SK-N-SH (cell line): ENCODE results near the gene FMN1. TPM values are rescaled to one million over a fixed set of nuclear protein-coding genes. Genes with fewer than 3 reads are reported as not detected.

ENCODE experiments used
- CTCF ChIA-PET: fragments of 300-600, 350-600 bp; formaldehyde crosslinking; extraction: SDS; loops from one replicate; lab custom pipeline; 2021; lab: Yijun Ruan, JAX
- POLR2A ChIA-PET: fragments of 350-600 bp; sonication (Branson Sonifier 250); formaldehyde crosslinking; extraction: SDS; loops from one replicate; lab custom pipeline; 2020; ENCODE audit warnings: antibody characterized with exemption, inconsistent platforms; lab: Yijun Ruan, JAX
- DNase-seq: peaks from one replicate; pipeline ENCODE4 v3.0.0; 2012
- H2AFZ ChIP-seq: fragments of 200-600 bp; sonication (generic); 2 replicates; pipeline ENCODE4 v1.8.1; 2016; ENCODE audit warnings: antibody characterized with exemption, mild to moderate bottlenecking, low read depth
- H3F3A ChIP-seq: fragments of 200-600 bp; sonication (generic); replicated peaks from 2 replicates; pipeline ENCODE3; 2016; ENCODE audit warnings: antibody characterized with exemption, mild to moderate bottlenecking; ENCODE audit not compliant: insufficient read depth
- H3K27ac ChIP-seq, 2 experiments: fragments of 200-500 bp in 1 of 2; fragments of 200-600 bp in 1 of 2; sonication (Bioruptor generic) in 1 of 2; sonication (generic), shearing (Covaris generic) in 1 of 2; 2 replicates each; pipeline versions ENCODE4 v1.5.1 to v1.6.1; 2014 to 2016; ENCODE audit warnings: low read depth in 2 of 2, inconsistent platforms in 1 of 2, low read length in 1 of 2, mild to moderate bottlenecking in 1 of 2, mixed read lengths in 1 of 2
- H3K27me3 ChIP-seq: fragments of 200-600 bp; sonication (generic), shearing (Covaris generic); 2 replicates; pipeline ENCODE4 v1.6.1; 2016; ENCODE audit warnings: mixed run types; ENCODE audit not compliant: insufficient read depth
- H3K36me3 ChIP-seq, 2 experiments: fragments of 200-500 bp in 1 of 2; fragments of 200-600 bp in 1 of 2; sonication (Bioruptor generic) in 1 of 2; sonication (generic) in 1 of 2; replicated peaks in 1 of 2; 2 replicates each; pipeline versions ENCODE3 to v1.5.1; 2014 to 2016; ENCODE audit warnings: low read length in 1 of 2, mild to moderate bottlenecking in 1 of 2; ENCODE audit not compliant: insufficient read depth in 2 of 2, control insufficient read depth in 1 of 2
- H3K4me1 ChIP-seq, 2 experiments: fragments of 200-500 bp in 1 of 2; fragments of 200-600 bp in 1 of 2; sonication (Bioruptor generic) in 1 of 2; sonication (generic), shearing (Covaris generic) in 1 of 2; 2 replicates each; pipeline versions ENCODE4 v1.5.1 to v1.6.1; 2014 to 2016; ENCODE audit warnings: low read depth in 1 of 2, low read length in 1 of 2, mixed run types in 1 of 2; ENCODE audit not compliant: insufficient read depth in 2 of 2, control insufficient read depth in 1 of 2
- H3K4me2 ChIP-seq: fragments of 200-600 bp; sonication (generic), shearing (Covaris generic); 2 replicates; pipeline ENCODE4 v1.6.1; 2017; ENCODE audit warnings: mixed run types
- H3K4me3 ChIP-seq, 2 experiments: fragments of 200-500 bp in 1 of 2; fragments of 200-600 bp in 1 of 2; sonication (Bioruptor generic) in 1 of 2; sonication (generic), shearing (Covaris generic) in 1 of 2; 2 replicates each; pipeline versions ENCODE4 v1.5.1 to v1.8.1; 2014 to 2016; ENCODE audit warnings: low read depth in 2 of 2, inconsistent platforms in 1 of 2, low read length in 1 of 2, mild to moderate bottlenecking in 1 of 2, mixed read lengths in 1 of 2, moderate library complexity in 1 of 2
- H3K79me2 ChIP-seq: fragments of 200-600 bp; sonication (generic); 2 replicates; pipeline ENCODE4 v1.8.1; 2017; ENCODE audit warnings: mild to moderate bottlenecking; ENCODE audit not compliant: insufficient read depth
- H3K9ac ChIP-seq: fragments of 200-600 bp; sonication (generic); 2 replicates; pipeline ENCODE4 v1.6.1; 2017; ENCODE audit warnings: mixed run types
- H3K9me2 ChIP-seq: fragments of 200-600 bp; sonication (generic); 2 replicates; pipeline ENCODE4 v1.6.1; 2017; ENCODE audit warnings: mixed run types
- H3K9me3 ChIP-seq: fragments of 200-600 bp; sonication (generic); 2 replicates; pipeline ENCODE4 v1.6.1; 2017; ENCODE audit warnings: mixed run types, mild to moderate bottlenecking, moderate library complexity
- H4K20me1 ChIP-seq: fragments of 200-600 bp; sonication (generic); 2 replicates; pipeline ENCODE4 v1.6.1; 2017; ENCODE audit warnings: mild to moderate bottlenecking, mixed run types; ENCODE audit not compliant: insufficient read depth
- CHD2 ChIP-seq: fragments of 150-350 bp; IDR thresholded peaks from 2 replicates; pipeline ENCODE4 v1.6.1; 2018; ENCODE audit warnings: low read length; ENCODE audit not compliant: partially characterized antibody
- CTCF ChIP-seq: fragments of 200-600 bp; sonication (generic); IDR thresholded peaks from 2 replicates; pipeline ENCODE4 v1.6.1; 2017; ENCODE audit warnings: antibody characterized with exemption, mild to moderate bottlenecking, moderate library complexity
- EZH2phosphoT487 ChIP-seq: fragments of 200-600 bp; sonication (generic); IDR thresholded peaks from 2 replicates; pipeline ENCODE4 v1.6.1; 2017; ENCODE audit warnings: low read depth, mixed run types, mild to moderate bottlenecking, antibody characterized with exemption, moderate library complexity, borderline replicate concordance
- FOXJ3 ChIP-seq: sonication (generic); formaldehyde crosslinking; IDR thresholded peaks from 2 replicates; pipeline ENCODE4 v1.5.1; 2020; ENCODE audit warnings: mild to moderate bottlenecking, missing genetic modification reagents
- FOXM1 ChIP-seq: IDR thresholded peaks from 2 replicates; pipeline ENCODE4 v1.4.0; 2012; ENCODE audit warnings: low read depth, mild to moderate bottlenecking
- GABPA ChIP-seq: IDR thresholded peaks from 2 replicates; pipeline ENCODE4 v1.4.0; 2012; ENCODE audit warnings: low read depth, mild to moderate bottlenecking
- MAX ChIP-seq: IDR thresholded peaks from 2 replicates; pipeline ENCODE4 v1.4.0; 2012; ENCODE audit warnings: low read depth
- MEF2A ChIP-seq: IDR thresholded peaks from 2 replicates; pipeline ENCODE4 v1.4.0; 2012; ENCODE audit warnings: low read depth, borderline replicate concordance
- MXI1 ChIP-seq: IDR thresholded peaks from 2 replicates; pipeline ENCODE4 v1.6.1; 2012; ENCODE audit warnings: mild to moderate bottlenecking, low read depth, low read length, improper control_type of control experiment
- NRF1 ChIP-seq: IDR thresholded peaks from 2 replicates; pipeline ENCODE4 v1.6.1; 2012; ENCODE audit warnings: low read depth, mild to moderate bottlenecking, low read length
- POLR2AphosphoS5 ChIP-seq: IDR thresholded peaks from 2 replicates; pipeline ENCODE4 v1.6.1; 2012; ENCODE audit warnings: low read depth, low read length
- RAD21 ChIP-seq: IDR thresholded peaks from 2 replicates; pipeline ENCODE4 v1.6.1; 2012; ENCODE audit warnings: mild to moderate bottlenecking, low read length
- RCOR1 ChIP-seq: fragments of 150-350 bp; IDR thresholded peaks from 2 replicates; pipeline ENCODE4 v1.6.1; 2017; ENCODE audit warnings: antibody characterized with exemption, low read length
- REST ChIP-seq: IDR thresholded peaks from 2 replicates; pipeline ENCODE4 v1.6.1; 2012; ENCODE audit warnings: mild to moderate bottlenecking, low read depth, low read length, moderate library complexity
- RFX5 ChIP-seq: IDR thresholded peaks from 2 replicates; pipeline ENCODE4 v1.6.1; 2012; ENCODE audit warnings: mild to moderate bottlenecking, improper control_type of control experiment, low read length
- RXRA ChIP-seq: IDR thresholded peaks from 2 replicates; pipeline ENCODE4 v1.4.0; 2012; ENCODE audit warnings: low read depth, mild to moderate bottlenecking, borderline replicate concordance
- SIN3A ChIP-seq: IDR thresholded peaks from 2 replicates; pipeline ENCODE4 v1.6.1; 2012; ENCODE audit warnings: low read depth, mild to moderate bottlenecking, low read length, moderate library complexity, borderline replicate concordance
- SMC3 ChIP-seq: IDR thresholded peaks from 2 replicates; pipeline ENCODE4 v1.6.1; 2012; ENCODE audit warnings: low read depth, low read length, improper control_type of control experiment
- TAF1 ChIP-seq: IDR thresholded peaks from 2 replicates; pipeline ENCODE4 v1.6.1; 2012; ENCODE audit warnings: low read depth, mild to moderate bottlenecking, low read length, moderate library complexity, borderline replicate concordance
- YY1 ChIP-seq: IDR thresholded peaks from 2 replicates; pipeline ENCODE4 v1.4.0; 2012; ENCODE audit warnings: low read depth, mild to moderate bottlenecking
- WGBS: methylation state at CpG from one replicate; pipeline ENCODE4 v1.1.6; 2017; ENCODE audit warnings: low lambda C conversion rate; 5-methylcytosine and 5-hydroxymethylcytosine counted together
- polyA plus RNA-seq, 3 experiments: library from polyadenylated mRNA; depleted of rRNA; stranded (reverse); fragments of >200 nt; gene quantifications; 2 replicates each; pipeline ENCODE4 v1.2.3, GENCODE V29; 2012

The FMN1 gene
- polyA plus RNA-seq, 1 of the 3 experiments (the other 2 are of a cell fraction) = 9.1 TPM

GRCh38 chr15:32792436-32792835 is 402.1 kb downstream of the FMN1 start:
- Histone ChIP-seq H3K4me1 (peaks cover 0 to 3% of the 10 kb centered on the region in 2 experiments; a peak in 1 of 4 replicates), H3K27ac (no peak overlapping the region), H4K20me1 (no peaks in the 10 kb centered on the region), H3K79me2 (no peaks in the 10 kb centered on the region), H2AFZ (no peak overlapping the region), H3K9me2 (no peaks in the 10 kb centered on the region), H3K9me3 (no peaks in the 10 kb centered on the region), H3K36me3 (peaks cover 24 to 88% of the 10 kb centered on the region in 2 experiments), H3K4me2 (no peak overlapping the region), H3F3A (peaks cover 26% of the 10 kb centered on the region), H3K4me3 (no peak overlapping the region), H3K27me3 (no peaks in the 10 kb centered on the region), H3K9ac (no peak overlapping the region)
- no peak for DNase-seq
- WGBS = 92% methylated on average over 2 of the region's 2 CpGs
- TF ChIP-seq RAD21 = no peak
- no peak for TF ChIP-seq CHD2
- TF ChIP-seq RCOR1 = no peak
- TF ChIP-seq REST = no peak
- TF ChIP-seq CTCF = no peak
- TF ChIP-seq FOXJ3 = no peak
- no peak for TF ChIP-seq MXI1
- no peak for TF ChIP-seq MAX
- no peak for TF ChIP-seq TAF1
- no peak for TF ChIP-seq GABPA
- TF ChIP-seq RXRA = no peak
- TF ChIP-seq NRF1 = no peak
- no peak for TF ChIP-seq FOXM1
- no peak for TF ChIP-seq RFX5
- no peak for TF ChIP-seq EZH2phosphoT487
- TF ChIP-seq SIN3A = no peak
- TF ChIP-seq POLR2AphosphoS5 = no peak
- no peak for TF ChIP-seq YY1
- no peak for TF ChIP-seq SMC3
- TF ChIP-seq MEF2A = no peak
- ChIA-PET POLR2A (no interaction called here), CTCF (no interaction called here)
